CD14-positive monocyte (primary cell): ENCODE measurements around the gene EPHA6. TPM values are rescaled to one million over a fixed set of nuclear protein-coding genes. Genes with fewer than 3 reads are reported as not detected.

Experiments used
- DNase-seq, 3 donors: peaks; one replicate each; pipeline ENCODE4 v3.0.0-alpha.2; 2011 to 2022
- H2AFZ ChIP-seq: 2 replicates; pipeline ENCODE4 v1.6.0; 2012; ENCODE audit warnings: mild to moderate bottlenecking, low read depth, low read length, inconsistent platforms; ENCODE audit not compliant: insufficient read depth, poor library complexity, severe bottlenecking
- H3K27ac ChIP-seq, 2 donors: 1 replicate in 1 of 2; 2 replicates in 1 of 2; pipeline ENCODE4 v1.5.1; 2012 to 2013; ENCODE audit warnings: low read length in 2 of 2, control low read depth in 1 of 2, inconsistent platforms in 1 of 2, low read depth in 1 of 2, mild to moderate bottlenecking in 1 of 2
- H3K27me3 ChIP-seq, 2 donors: one replicate each; pipeline versions ENCODE4 v1.6.0 to v1.6.1; 2011 to 2013; ENCODE audit warnings: low read length in 2 of 2; ENCODE audit not compliant: control insufficient read depth in 2 of 2, insufficient read depth in 2 of 2
- H3K36me3 ChIP-seq, 2 donors: replicated peaks in 1 of 2; 1 replicate in 1 of 2; 2 replicates in 1 of 2; pipeline versions ENCODE4 v1.5.1 to v1.6.1; 2012 to 2013; ENCODE audit warnings: low read length in 2 of 2, control low read depth in 1 of 2, inconsistent platforms in 1 of 2, mild to moderate bottlenecking in 1 of 2; ENCODE audit not compliant: insufficient read depth in 2 of 2, control insufficient read depth in 1 of 2
- H3K4me1 ChIP-seq, 2 donors: 1 replicate in 1 of 2; 2 replicates in 1 of 2; pipeline versions ENCODE4 v1.5.1 to v1.6.1; 2012 to 2013; ENCODE audit warnings: low read length in 2 of 2, control low read depth in 1 of 2, inconsistent platforms in 1 of 2, mild to moderate bottlenecking in 1 of 2, moderate library complexity in 1 of 2; ENCODE audit not compliant: insufficient read depth in 2 of 2, control insufficient read depth in 1 of 2
- H3K4me2 ChIP-seq: replicated peaks from 2 replicates; pipeline ENCODE3; 2012; ENCODE audit warnings: low read length, moderate library complexity, mild to moderate bottlenecking; ENCODE audit not compliant: poor library complexity, severe bottlenecking; ENCODE audit errors: extremely low read depth
- H3K4me3 ChIP-seq, 3 experiments: fragments of 200-600 bp in 1 of 3; sonication (generic) in 1 of 3; replicated peaks in 1 of 3; 1 replicate in 2 of 3; 2 replicates in 1 of 3; pipeline ENCODE4 v1.5.1; 2011 to 2013; ENCODE audit warnings: low read length in 3 of 3, mild to moderate bottlenecking in 3 of 3, control low read depth in 2 of 3, low read depth in 2 of 3, inconsistent platforms in 1 of 3, moderate library complexity in 1 of 3
- H3K79me2 ChIP-seq: 2 replicates; pipeline ENCODE4 v1.6.0; 2012; ENCODE audit warnings: mild to moderate bottlenecking, control low read depth, inconsistent platforms, low read length, moderate library complexity; ENCODE audit not compliant: insufficient read depth
- H3K9ac ChIP-seq: 2 replicates; pipeline ENCODE4 v1.6.0; 2017; ENCODE audit warnings: low read length, mild to moderate bottlenecking; ENCODE audit not compliant: insufficient read depth, poor library complexity, severe bottlenecking
- H3K9me3 ChIP-seq, 2 donors: replicated peaks in 1 of 2; 1 replicate in 1 of 2; 2 replicates in 1 of 2; pipeline versions ENCODE4 v1.5.1 to v1.6.1; 2012 to 2013; ENCODE audit warnings: low read length in 2 of 2, control low read depth in 1 of 2; ENCODE audit not compliant: control insufficient read depth in 1 of 2, insufficient read depth in 1 of 2
- H4K20me1 ChIP-seq: 2 replicates; pipeline ENCODE4 v1.6.0; 2012; ENCODE audit warnings: mild to moderate bottlenecking, low read length, control low read depth, moderate library complexity; ENCODE audit not compliant: insufficient read depth
- H3K27ac Mint-ChIP-seq, 7 donors: one replicate each; pipeline ENCODE4 v1.8.0; 2020; ENCODE audit warnings: mild to moderate bottlenecking in 7 of 7, mixed read lengths in 7 of 7, moderate library complexity in 6 of 7, inconsistent platforms in 2 of 7
- H3K27me3 Mint-ChIP-seq, 3 donors: one replicate each; pipeline ENCODE4 v1.8.0; 2021 to 2022; ENCODE audit warnings: low read depth in 3 of 3, mild to moderate bottlenecking in 3 of 3, mixed read lengths in 3 of 3, moderate library complexity in 3 of 3, inconsistent platforms in 1 of 3
- H3K36me3 Mint-ChIP-seq, 2 donors: one replicate each; pipeline ENCODE4 v1.8.0; 2020; ENCODE audit warnings: mixed read lengths in 2 of 2, inconsistent platforms in 1 of 2, mild to moderate bottlenecking in 1 of 2
- H3K4me1 Mint-ChIP-seq: one replicate; pipeline ENCODE4 v1.8.0; 2020; ENCODE audit warnings: mild to moderate bottlenecking, mixed read lengths
- H3K4me3 Mint-ChIP-seq, 2 donors: one replicate each; pipeline ENCODE4 v1.8.0; 2020; ENCODE audit warnings: mild to moderate bottlenecking in 2 of 2, mixed read lengths in 2 of 2, moderate library complexity in 1 of 2
- H3K9me3 Mint-ChIP-seq, 7 donors: one replicate each; pipeline ENCODE4 v1.8.0; 2020 to 2022; ENCODE audit warnings: mixed read lengths in 7 of 7, mild to moderate bottlenecking in 6 of 7, moderate library complexity in 6 of 7, inconsistent platforms in 2 of 7
- WGBS: methylation state at CpG from one replicate; pipeline ENCODE4 v1.1.5; 2013; ENCODE audit warnings: missing lambda C conversion rate; ENCODE audit not compliant: insufficient coverage; 5-methylcytosine and 5-hydroxymethylcytosine counted together
- intact Hi-C, 2 donors: fragments of 100-400 bp; cut with micrococcal nuclease; formaldehyde crosslinking; loops; one replicate each; pipeline versions ENCODE4 v1.15.0 to v1.15.1; 2023
- polyA plus RNA-seq, 3 donors: library from polyadenylated mRNA; depleted of rRNA in 1 of 3; unstranded in 2 of 3; stranded (reverse) in 1 of 3; fragments of 300-500 nt in 2 of 3; fragments of >200 nt in 1 of 3; fragmentation: Illumina TruSeq in 2 of 3; gene quantifications; 1 replicate in 2 of 3; 2 replicates in 1 of 3; pipeline ENCODE4 v1.2.3, GENCODE V29; 2012 to 2021
- TF ChIP-seq, protein P1 (sequence below): fragments of 200-600 bp; IDR thresholded peaks from one replicate; pipeline ENCODE4 v1.8.0; 2022; ENCODE audit warnings: antibody characterized with exemption, mild to moderate bottlenecking

EPHA6 gene
- polyA plus RNA-seq, 3 donors = not detected

DNA sequence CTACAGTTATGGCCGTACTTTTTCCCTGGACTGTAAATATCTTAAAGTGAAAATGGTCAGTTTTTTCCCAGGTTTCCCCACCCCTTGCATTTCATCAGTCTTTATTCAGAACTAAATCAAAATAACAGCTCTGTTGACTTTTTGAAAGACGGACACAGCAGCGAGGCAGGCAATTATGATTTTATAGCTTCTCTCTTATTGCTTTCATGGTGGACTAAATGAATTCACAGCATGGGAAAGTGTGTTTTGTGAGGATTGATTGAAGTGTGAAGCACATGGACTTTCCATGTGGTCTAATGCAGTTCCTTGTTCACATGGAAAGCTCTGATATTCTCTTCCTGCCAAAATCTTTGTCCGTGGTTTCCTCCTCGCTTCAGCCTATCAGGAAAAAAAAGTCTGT lies 681.5 kb downstream of the EPHA6 start:
- Mint-ChIP-seq H3K9me3 (peaks cover 0 to 11% (median 0%) of the 10 kb centered on the region in 7 donors), H3K27me3 (no peaks in the 10 kb centered on the region), H3K4me3 (no peak overlapping the region), H3K36me3 (no peaks in the 10 kb centered on the region), H3K4me1 (no peaks in the 10 kb centered on the region), H3K27ac (no peak overlapping the region)
- no peaks in the 10 kb centered on the region for H3K79me2 ChIP-seq
- H3K27me3 ChIP-seq = no peaks in the 10 kb centered on the region
- no peak for DNase-seq
- H3K9ac ChIP-seq = no peak overlapping the region
- H4K20me1 ChIP-seq = no peaks in the 10 kb centered on the region
- no peak overlapping the region for H2AFZ ChIP-seq
- intact Hi-C loops = no loop called here
- H3K4me3 ChIP-seq = no peak overlapping the region
- H3K4me1 ChIP-seq = no peaks in the 10 kb centered on the region
- H3K27ac ChIP-seq = no peak overlapping the region
- WGBS = no CpG with 5 or more reads among the region's 5 CpGs
- TF ChIP-seq, protein P1, sequence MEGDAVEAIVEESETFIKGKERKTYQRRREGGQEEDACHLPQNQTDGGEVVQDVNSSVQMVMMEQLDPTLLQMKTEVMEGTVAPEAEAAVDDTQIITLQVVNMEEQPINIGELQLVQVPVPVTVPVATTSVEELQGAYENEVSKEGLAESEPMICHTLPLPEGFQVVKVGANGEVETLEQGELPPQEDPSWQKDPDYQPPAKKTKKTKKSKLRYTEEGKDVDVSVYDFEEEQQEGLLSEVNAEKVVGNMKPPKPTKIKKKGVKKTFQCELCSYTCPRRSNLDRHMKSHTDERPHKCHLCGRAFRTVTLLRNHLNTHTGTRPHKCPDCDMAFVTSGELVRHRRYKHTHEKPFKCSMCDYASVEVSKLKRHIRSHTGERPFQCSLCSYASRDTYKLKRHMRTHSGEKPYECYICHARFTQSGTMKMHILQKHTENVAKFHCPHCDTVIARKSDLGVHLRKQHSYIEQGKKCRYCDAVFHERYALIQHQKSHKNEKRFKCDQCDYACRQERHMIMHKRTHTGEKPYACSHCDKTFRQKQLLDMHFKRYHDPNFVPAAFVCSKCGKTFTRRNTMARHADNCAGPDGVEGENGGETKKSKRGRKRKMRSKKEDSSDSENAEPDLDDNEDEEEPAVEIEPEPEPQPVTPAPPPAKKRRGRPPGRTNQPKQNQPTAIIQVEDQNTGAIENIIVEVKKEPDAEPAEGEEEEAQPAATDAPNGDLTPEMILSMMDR = no peak
- H3K36me3 ChIP-seq = no peaks in the 10 kb centered on the region
- peaks cover 0 to 3% of the 10 kb centered on the region in 2 donors for H3K9me3 ChIP-seq
- no peak overlapping the region for H3K4me2 ChIP-seq

DNA sequence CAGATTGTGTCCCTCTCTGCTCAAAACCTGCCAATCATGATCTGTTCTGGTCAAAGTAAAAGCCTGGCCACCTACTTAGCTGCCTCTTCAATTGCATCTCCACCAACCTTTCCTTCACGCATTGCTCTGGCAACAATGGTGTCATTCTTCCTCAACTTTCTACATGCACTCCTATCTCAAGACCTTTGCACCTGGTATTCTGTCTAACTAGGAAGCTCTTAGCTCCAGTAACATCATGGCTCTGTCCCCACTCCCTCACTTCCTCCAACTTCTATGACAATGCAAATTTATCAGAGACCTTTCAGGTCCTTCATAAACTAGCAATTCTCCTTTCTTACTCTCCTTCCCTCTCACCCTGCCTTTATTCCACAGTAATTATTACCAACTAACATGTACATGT lies 682.7 kb downstream of the EPHA6 start:
- Histone ChIP-seq H3K27ac (no peak overlapping the region), H3K79me2 (no peaks in the 10 kb centered on the region), H3K4me1 (no peaks in the 10 kb centered on the region), H3K9ac (no peak overlapping the region), H3K27me3 (no peaks in the 10 kb centered on the region), H3K4me2 (no peak overlapping the region), H2AFZ (no peak overlapping the region), H3K9me3 (peaks cover 3% of the 10 kb centered on the region in 2 donors), H4K20me1 (no peaks in the 10 kb centered on the region), H3K36me3 (no peaks in the 10 kb centered on the region), H3K4me3 (no peak overlapping the region)
- H3K9me3 Mint-ChIP-seq = peaks cover 0 to 14% (median 4%) of the 10 kb centered on the region in 7 donors
- intact Hi-C loops = no loop called here
- H3K4me3 Mint-ChIP-seq = no peak overlapping the region
- H3K27me3 Mint-ChIP-seq = no peaks in the 10 kb centered on the region
- no peak for DNase-seq
- TF ChIP-seq, protein P1 = no peak
- no peak overlapping the region for H3K27ac Mint-ChIP-seq
- 87% methylated on average over 1 of the region's 1 CpG for WGBS
- no peaks in the 10 kb centered on the region for H3K36me3 Mint-ChIP-seq
- no peaks in the 10 kb centered on the region for H3K4me1 Mint-ChIP-seq
